ES-I3 (cell line): ENCODE measurements around the gene CARD11.

Source experiments
- H3K36me3 ChIP-seq: 2 replicates; pipeline ENCODE4 v1.6.1; 2013; ENCODE audit warnings: mild to moderate bottlenecking, low read length, control low read depth, moderate library complexity; ENCODE audit not compliant: insufficient read depth
- H3K4me1 ChIP-seq: 2 replicates; pipeline ENCODE4 v1.6.1; 2013; ENCODE audit warnings: mild to moderate bottlenecking, control low read depth, low read length; ENCODE audit not compliant: insufficient read depth
- H3K9ac ChIP-seq: 2 replicates; pipeline ENCODE4 v1.6.1; 2013; ENCODE audit warnings: low read depth, mild to moderate bottlenecking, low read length, moderate library complexity
- H3K9me3 ChIP-seq: 2 replicates; pipeline ENCODE4 v1.6.1; 2013; ENCODE audit warnings: mild to moderate bottlenecking, low read length, moderate library complexity; ENCODE audit not compliant: control insufficient read depth, insufficient read depth

The CARD11 gene

GRCh38 chr7:3043544-3044371, at the start of gene CARD11:
TSS of gene CARD11 (minus strand) at chr7:3043867. CDS start at chr7:2958506, 85,361 bp downstream.
- peak within 1 kb of the TSS; percentile 48 for H3K9ac ChIP-seq
- H3K36me3 ChIP-seq, result no peaks in the 10 kb centered on the region
- peaks cover 6% of the 10 kb centered on the region; the same call in 1 of the 2 replicates for H3K4me1 ChIP-seq
- no peaks in the 10 kb centered on the region for H3K9me3 ChIP-seq

GRCh38 chr7:3092468-3092867, 48.8 kb upstream of the CARD11 start:
- no peaks in the 10 kb centered on the region for H3K4me1 ChIP-seq

GRCh38 chr7:3091631-3092030, 48.0 kb upstream of the CARD11 start:
- no peak overlapping the region for H3K9ac ChIP-seq
- H3K9me3 ChIP-seq, result no peaks in the 10 kb centered on the region
- no peaks in the 10 kb centered on the region for H3K36me3 ChIP-seq
- H3K4me1 ChIP-seq, result no peaks in the 10 kb centered on the region

More at GRCh38 chr7:3092468-3092867, 48.8 kb upstream of the CARD11 start:
- no peaks in the 10 kb centered on the region for H3K9me3 ChIP-seq
- no peak overlapping the region for H3K9ac ChIP-seq
- H3K36me3 ChIP-seq, result no peaks in the 10 kb centered on the region

- Histone ChIP-seq H3K36me3 (no peaks in the 10 kb centered on the region), H3K9me3 (no peaks in the 10 kb centered on the region), H3K9ac (no peak overlapping the region), H3K4me1 (no peaks in the 10 kb centered on the region)
Observed at GRCh38 chr7:3089493-3089892, 45.8 kb upstream of the CARD11 start.

GRCh38 chr7:3087243-3087755, 43.6 kb upstream of the CARD11 start:
- Histone ChIP-seq H3K9ac (no peak overlapping the region), H3K9me3 (no peaks in the 10 kb centered on the region), H3K36me3 (no peaks in the 10 kb centered on the region), H3K4me1 (no peaks in the 10 kb centered on the region)

- Histone ChIP-seq H3K9me3 (no peaks in the 10 kb centered on the region), H3K4me1 (no peaks in the 10 kb centered on the region), H3K9ac (no peak overlapping the region), H3K36me3 (no peaks in the 10 kb centered on the region)
Observed at GRCh38 chr7:3083350-3083749, 39.7 kb upstream of the CARD11 start.

- H3K36me3 ChIP-seq, result no peaks in the 10 kb centered on the region
- H3K4me1 ChIP-seq, result no peaks in the 10 kb centered on the region
- H3K9me3 ChIP-seq, result no peaks in the 10 kb centered on the region
- no peak overlapping the region for H3K9ac ChIP-seq
Observed at GRCh38 chr7:3082831-3083230, 39.2 kb upstream of the CARD11 start.

GRCh38 chr7:3082386-3082785, 38.7 kb upstream of the CARD11 start:
- no peak overlapping the region for H3K9ac ChIP-seq
- H3K36me3 ChIP-seq, result no peaks in the 10 kb centered on the region
- no peaks in the 10 kb centered on the region for H3K9me3 ChIP-seq
- H3K4me1 ChIP-seq, result no peaks in the 10 kb centered on the region

GRCh38 chr7:3080106-3080505, 36.4 kb upstream of the CARD11 start:
- H3K4me1 ChIP-seq, result no peaks in the 10 kb centered on the region
- no peaks in the 10 kb centered on the region for H3K36me3 ChIP-seq
- H3K9ac ChIP-seq, result no peak overlapping the region
- no peaks in the 10 kb centered on the region for H3K9me3 ChIP-seq

GRCh38 chr7:3078514-3078913, 34.8 kb upstream of the CARD11 start:
- Histone ChIP-seq H3K9me3 (no peaks in the 10 kb centered on the region), H3K4me1 (no peaks in the 10 kb centered on the region), H3K9ac (no peak overlapping the region), H3K36me3 (no peaks in the 10 kb centered on the region)

- Histone ChIP-seq H3K36me3 (no peaks in the 10 kb centered on the region), H3K4me1 (no peaks in the 10 kb centered on the region), H3K9me3 (no peaks in the 10 kb centered on the region), H3K9ac (no peak overlapping the region)
Observed at GRCh38 chr7:3076700-3077099, 33.0 kb upstream of the CARD11 start.

- H3K9me3 ChIP-seq, result no peaks in the 10 kb centered on the region
- no peaks in the 10 kb centered on the region for H3K36me3 ChIP-seq
- no peaks in the 10 kb centered on the region for H3K4me1 ChIP-seq
- no peak overlapping the region for H3K9ac ChIP-seq
Observed at GRCh38 chr7:3076163-3076562, 32.5 kb upstream of the CARD11 start.

- no peaks in the 10 kb centered on the region for H3K4me1 ChIP-seq
- no peak overlapping the region for H3K9ac ChIP-seq
- 0 out of 2 replicates have a peak, but pooled peaks cover 3% of the 10 kb centered on the region for H3K9me3 ChIP-seq
- H3K36me3 ChIP-seq, result no peaks in the 10 kb centered on the region
Observed at GRCh38 chr7:3075441-3075840, 31.8 kb upstream of the CARD11 start.

- H3K9ac ChIP-seq, result no peak overlapping the region
- no peaks in the 10 kb centered on the region for H3K36me3 ChIP-seq
- H3K9me3 ChIP-seq, result 0 out of 2 replicates have a peak, but pooled peaks cover 3% of the 10 kb centered on the region
- no peaks in the 10 kb centered on the region for H3K4me1 ChIP-seq
Observed at GRCh38 chr7:3074459-3074821, 30.8 kb upstream of the CARD11 start.

GRCh38 chr7:3073763-3074458, 30.2 kb upstream of the CARD11 start:
- Histone ChIP-seq H3K36me3 (no peaks in the 10 kb centered on the region), H3K9ac (no peak overlapping the region), H3K4me1 (no peaks in the 10 kb centered on the region), H3K9me3 (0 out of 2 replicates have a peak, but pooled peaks cover 3% of the 10 kb centered on the region)
